Naive thymus-derived CD8-positive, alpha-beta T cell (primary cell): ENCODE measurements around the gene ZNF771. TPM values are rescaled to one million over a fixed set of nuclear protein-coding genes. Genes with fewer than 3 reads are reported as not detected.
A peak's percentile ranks its signal among the peaks of the same experiment; 100 is the strongest.

Source experiments
- ATAC-seq, 2 donors: fragments of 150-1000 bp; cut with Tn5 transposase in 1 of 2; sonication (Bioruptor Pico), chemical (Tn5 transposase) in 1 of 2; 1 replicate in 1 of 2; 2 replicates in 1 of 2; pipeline ENCODE4 v1.10.0; 2021; ENCODE audit warnings: mild to moderate bottlenecking in 2 of 2, moderate library complexity in 2 of 2
- POLR2A ChIA-PET: fragments of 350-600 bp; sonication (Branson Sonifier 250); formaldehyde crosslinking; loops from one replicate; lab custom pipeline; 2021; ENCODE audit warnings: antibody characterized with exemption; lab: Charles Lee
- DNase-seq, 10 donors: peaks; one replicate each; pipeline versions ENCODE4 v3.0.0 to v3.0.0-alpha.2; 2020 to 2022
- H3K27ac Mint-ChIP-seq, 10 donors: one replicate each; pipeline ENCODE4 v1.8.0; 2020 to 2022; ENCODE audit warnings: mild to moderate bottlenecking in 10 of 10, mixed read lengths in 10 of 10, moderate library complexity in 4 of 10, inconsistent platforms in 1 of 10
- H3K27me3 Mint-ChIP-seq, 5 donors: one replicate each; pipeline ENCODE4 v1.8.0; 2021 to 2022; ENCODE audit warnings: mixed read lengths in 5 of 5
- H3K36me3 Mint-ChIP-seq, 3 donors: one replicate each; pipeline ENCODE4 v1.8.0; 2020 to 2022; ENCODE audit warnings: mixed read lengths in 3 of 3, mild to moderate bottlenecking in 2 of 3, inconsistent platforms in 1 of 3
- H3K4me1 Mint-ChIP-seq, 4 donors: one replicate each; pipeline ENCODE4 v1.8.0; 2021 to 2022; ENCODE audit warnings: mixed read lengths in 4 of 4
- H3K4me3 Mint-ChIP-seq, 10 donors: one replicate each; pipeline ENCODE4 v1.8.0; 2020 to 2022; ENCODE audit warnings: mild to moderate bottlenecking in 10 of 10, mixed read lengths in 10 of 10, moderate library complexity in 6 of 10, inconsistent platforms in 1 of 10
- H3K9me3 Mint-ChIP-seq, 9 donors: one replicate each; pipeline ENCODE4 v1.8.0; 2020 to 2022; ENCODE audit warnings: mixed read lengths in 9 of 9, mild to moderate bottlenecking in 3 of 9, inconsistent platforms in 1 of 9, moderate library complexity in 1 of 9
- polyA plus RNA-seq, 3 donors: library from polyadenylated mRNA; unstranded; fragments of 300-500 nt; fragmentation: Illumina TruSeq; gene quantifications; one replicate each; pipeline ENCODE4 v1.2.3, GENCODE V29; 2021
- total RNA-seq, 8 experiments: library from RNA in 2 of 8; stranded (reverse) in 2 of 8; gene quantifications; one replicate each; pipeline ENCODE4 v1.2.3 and lab custom pipeline; 2021 to 2026

ZNF771 gene
- total RNA-seq (1 to 10 TPM; 5.5 to 7.6 TPM), polyA plus RNA-seq (1 to 10 TPM; 2.1 to 6.7 (median 3.8) TPM), total RNA-seq (lab: John Stamatoyannopoulos, UW) (2.0 to 7.8 (median 4.8) reads per million in 6 experiments)

GRCh38 chr16:30407102-30407803 is at the start of gene ZNF771:
TSS of gene ZNF771 (plus strand) at chr16:30407606. CDS start at chr16:30408054, 448 bp downstream.
- Mint-ChIP-seq H3K4me1 (peaks cover 18 to 36% (median 29%) of the 10 kb centered on the region in 4 donors), H3K4me3 (peak within 1 kb of the TSS; percentile 88 to 100 (median 97)), H3K27me3 (peaks cover 0 to 3% (median 0%) of the 10 kb centered on the region in 5 donors), H3K36me3 (peaks cover 0 to 11% (median 0%) of the 10 kb centered on the region in 3 donors), H3K9me3 (no peaks in the 10 kb centered on the region), H3K27ac (peak within 1 kb of the TSS; percentile 82 to 96 (median 95))
- ATAC-seq, result peak; percentile 81 to 87
- POLR2A ChIA-PET, result interaction anchor here (0.6 to 7.1 kb wide), 27 partner anchors 8 to 342 kb away, joined by 3 to 166 read pairs (median 4); partner anchors contain the start of genes ALDOA, CORO1A, DCTPP1 and ITGAL
- DNase-seq, result peak; percentile 65 to 92 (median 80)

GRCh38 chr16:30357715-30358576 is 49.5 kb upstream of the ZNF771 start:
- H3K36me3 Mint-ChIP-seq, result peaks cover 0 to 40% (median 3%) of the 10 kb centered on the region in 3 donors
- ATAC-seq (no peak), DNase-seq (no peak)
- H3K27me3 Mint-ChIP-seq, result no peaks in the 10 kb centered on the region
- H3K9me3 Mint-ChIP-seq, result no peaks in the 10 kb centered on the region
- H3K4me1 Mint-ChIP-seq, result peaks cover 25 to 35% (median 28%) of the 10 kb centered on the region in 4 donors
- peak overlapping the region in 2 of 10 donors; percentile 29 to 71 for H3K27ac Mint-ChIP-seq
- H3K4me3 Mint-ChIP-seq, result no peak overlapping the region
- POLR2A ChIA-PET, result interaction anchor here (0.5 kb wide), 1 partner anchor 250 kb away, joined by 4 read pairs; no protein-coding TSS in a partner anchor

- peaks cover 0 to 40% (median 6%) of the 10 kb centered on the region in 3 donors for H3K36me3 Mint-ChIP-seq
- peak overlapping the region in 1 of 10 donors; percentile 3 for H3K27ac Mint-ChIP-seq
- H3K4me3 Mint-ChIP-seq, result no peak overlapping the region
- no peaks in the 10 kb centered on the region for H3K27me3 Mint-ChIP-seq
- DNase-seq, result peak in 1 of 10 donors; percentile 24
- no peak for ATAC-seq
- POLR2A ChIA-PET, result interaction anchor here (0.5 to 0.6 kb wide), 2 partner anchors 19 to 250 kb away, joined by 3 to 4 read pairs; no protein-coding TSS in a partner anchor
- no peaks in the 10 kb centered on the region for H3K9me3 Mint-ChIP-seq
- peaks cover 21 to 30% (median 28%) of the 10 kb centered on the region in 4 donors for H3K4me1 Mint-ChIP-seq
These were observed 48.8 kb upstream of the ZNF771 start for GRCh38 chr16:30358577-30358936.

- DNase-seq (no peak), ATAC-seq (no peak)
- H3K27me3 Mint-ChIP-seq, result no peaks in the 10 kb centered on the region
- H3K36me3 Mint-ChIP-seq, result peaks cover 0 to 42% (median 6%) of the 10 kb centered on the region in 3 donors
- POLR2A ChIA-PET, result interaction anchor here (0.6 to 1.4 kb wide), 2 partner anchors 19 kb away, joined by 3 to 5 read pairs; no protein-coding TSS in a partner anchor
- H3K9me3 Mint-ChIP-seq, result no peaks in the 10 kb centered on the region
- H3K4me1 Mint-ChIP-seq, result peaks cover 14 to 28% (median 23%) of the 10 kb centered on the region in 4 donors
- H3K27ac Mint-ChIP-seq, result no peak overlapping the region
- H3K4me3 Mint-ChIP-seq, result no peak overlapping the region
These were observed 48.2 kb upstream of the ZNF771 start for GRCh38 chr16:30358990-30359870.

DNA sequence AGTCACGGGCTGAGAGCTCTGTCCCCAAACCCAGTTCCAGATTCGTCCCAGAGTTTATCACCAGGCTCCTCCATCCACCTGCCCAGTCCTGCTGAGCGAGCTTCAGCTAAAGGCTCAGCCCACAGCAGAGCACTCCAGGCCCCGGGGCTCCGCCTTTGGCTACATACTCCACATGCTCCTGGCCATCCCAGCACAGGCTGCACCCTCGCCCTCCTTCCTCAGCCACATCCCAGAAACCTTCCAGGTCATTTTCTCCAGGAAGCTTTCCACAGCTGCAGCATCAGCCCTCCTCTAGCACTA is 47.6 kb upstream of the ZNF771 start:
- Mint-ChIP-seq H3K27me3 (no peaks in the 10 kb centered on the region), H3K4me3 (no peak overlapping the region), H3K36me3 (peaks cover 0 to 46% (median 6%) of the 10 kb centered on the region in 3 donors), H3K4me1 (peaks cover 11 to 25% (median 19%) of the 10 kb centered on the region in 4 donors), H3K27ac (peak overlapping the region in 3 of 10 donors; percentile 37 to 81 (median 67)), H3K9me3 (no peaks in the 10 kb centered on the region)
- DNase-seq, result no peak
- ATAC-seq, result no peak
- POLR2A ChIA-PET, result interaction anchor here (1.4 kb wide), 1 partner anchor 18 kb away, joined by 5 read pairs; no protein-coding TSS in a partner anchor

GRCh38 chr16:30361180-30361579 is 46.2 kb upstream of the ZNF771 start:
- Mint-ChIP-seq H3K27ac (peak overlapping the region in 4 of 10 donors; percentile 3 to 75 (median 58)), H3K4me1 (peaks cover 10 to 22% (median 16%) of the 10 kb centered on the region in 4 donors), H3K27me3 (no peaks in the 10 kb centered on the region), H3K36me3 (peaks cover 0 to 58% (median 6%) of the 10 kb centered on the region in 3 donors), H3K4me3 (no peak overlapping the region), H3K9me3 (no peaks in the 10 kb centered on the region)
- ATAC-seq (no peak), DNase-seq (no peak)
- POLR2A ChIA-PET, result no interaction called here

- Mint-ChIP-seq H3K27ac (peak overlapping the region in 3 of 10 donors; percentile 7 to 71 (median 23)), H3K36me3 (peaks cover 0 to 54% (median 8%) of the 10 kb centered on the region in 3 donors), H3K27me3 (no peaks in the 10 kb centered on the region), H3K4me3 (peak overlapping the region in 1 of 10 donors; percentile 51), H3K9me3 (no peaks in the 10 kb centered on the region), H3K4me1 (peaks cover 33 to 45% (median 38%) of the 10 kb centered on the region in 4 donors)
- POLR2A ChIA-PET, result interaction anchor here (0.8 to 1.2 kb wide), 6 partner anchors 11 to 42 kb away, joined by 3 to 11 read pairs (median 3); partner anchors contain the start of genes CD2BP2, SEPTIN1, ZNF48 and ZNF771
- no peak for DNase-seq
- ATAC-seq, result no peak
These were observed 42.2 kb upstream of the ZNF771 start for GRCh38 chr16:30365200-30365599.

DNA sequence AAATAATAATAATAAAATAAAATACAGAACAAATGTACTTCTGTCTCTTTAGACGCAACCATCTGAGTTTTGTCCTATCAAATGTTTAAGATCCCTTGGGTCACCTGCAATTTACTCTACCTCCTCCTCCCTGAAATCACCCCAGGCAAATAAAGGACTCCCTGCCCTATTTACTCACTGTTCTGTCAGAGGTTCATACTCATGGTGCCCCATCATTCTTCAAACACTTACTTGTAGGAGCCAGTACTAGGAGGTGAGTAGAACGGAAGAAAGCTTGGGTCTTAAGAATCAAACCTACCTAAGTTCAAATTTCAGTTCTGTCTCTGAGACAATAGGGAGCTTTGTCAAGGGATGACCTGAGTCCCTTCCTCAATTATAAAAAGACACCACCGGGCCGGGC is 40.9 kb upstream of the ZNF771 start:
- Mint-ChIP-seq H3K36me3 (peaks cover 0 to 47% (median 4%) of the 10 kb centered on the region in 3 donors), H3K27ac (peak overlapping the region in 6 of 10 donors; percentile 31 to 81 (median 60)), H3K4me3 (peak overlapping the region in 7 of 10 donors; percentile 79 to 92 (median 85)), H3K4me1 (peaks cover 31 to 51% (median 45%) of the 10 kb centered on the region in 4 donors), H3K9me3 (no peaks in the 10 kb centered on the region), H3K27me3 (no peaks in the 10 kb centered on the region)
- ATAC-seq (no peak), DNase-seq (no peak)
- POLR2A ChIA-PET, result interaction anchor here (1.0 to 5.9 kb wide), 3 partner anchors 12 kb away, joined by 4 to 48 read pairs (median 9); partner anchors contain the start of gene CD2BP2

- peak overlapping the region; percentile 79 to 92 (median 87) for H3K4me3 Mint-ChIP-seq
- H3K27ac Mint-ChIP-seq, result peak overlapping the region in 9 of 10 donors; percentile 49 to 90 (median 81)
- H3K9me3 Mint-ChIP-seq, result no peaks in the 10 kb centered on the region
- H3K27me3 Mint-ChIP-seq, result no peaks in the 10 kb centered on the region
- H3K4me1 Mint-ChIP-seq, result peaks cover 35 to 57% (median 51%) of the 10 kb centered on the region in 4 donors
- ATAC-seq, result no peak
- POLR2A ChIA-PET, result interaction anchor here (1.7 to 5.9 kb wide), 2 partner anchors 11 to 13 kb away, joined by 9 to 48 read pairs; partner anchors contain the start of gene CD2BP2
- no peak for DNase-seq
- peaks cover 0 to 44% (median 4%) of the 10 kb centered on the region in 3 donors for H3K36me3 Mint-ChIP-seq
These were observed 39.9 kb upstream of the ZNF771 start for GRCh38 chr16:30367349-30368009.

DNA sequence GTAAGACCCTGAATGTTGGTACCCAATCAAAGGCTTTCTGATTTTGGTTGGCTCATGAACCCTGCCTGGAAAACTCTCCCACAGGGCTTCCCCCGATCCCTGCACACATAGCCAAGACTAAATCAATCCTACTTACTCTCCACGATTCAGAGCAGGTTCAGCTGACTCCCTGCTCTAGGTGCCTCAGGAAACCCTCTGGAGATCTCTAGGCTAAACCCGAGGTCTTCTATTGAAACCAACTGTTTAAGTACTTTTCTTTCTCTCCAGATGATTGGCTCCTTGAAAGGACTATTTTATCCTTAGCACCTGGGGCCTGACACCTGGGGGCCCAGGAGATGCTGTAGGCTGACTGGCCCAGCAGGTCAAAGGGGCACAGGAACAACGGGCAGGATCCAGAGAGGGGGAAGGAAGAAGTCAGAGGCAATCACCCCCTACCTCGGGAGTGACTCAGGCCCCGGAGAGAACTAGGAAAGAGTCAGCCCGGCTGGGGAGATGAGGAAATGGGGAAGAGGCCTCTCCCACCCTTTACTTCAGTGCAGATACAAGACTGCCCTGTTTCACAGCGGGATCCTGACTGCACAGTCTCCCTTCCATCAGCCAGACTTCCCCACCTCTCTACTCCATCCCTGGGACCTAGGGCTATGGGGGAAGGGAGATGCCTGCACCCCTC is 39.1 kb upstream of the ZNF771 start:
- Mint-ChIP-seq H3K4me1 (peaks cover 35 to 60% (median 53%) of the 10 kb centered on the region in 4 donors), H3K4me3 (peak overlapping the region; percentile 79 to 92 (median 87)), H3K27ac (peak overlapping the region; percentile 49 to 90 (median 80)), H3K9me3 (no peaks in the 10 kb centered on the region), H3K27me3 (no peaks in the 10 kb centered on the region), H3K36me3 (peaks cover 0 to 38% (median 2%) of the 10 kb centered on the region in 3 donors)
- no peak for ATAC-seq
- no peak for DNase-seq
- POLR2A ChIA-PET, result interaction anchor here (1.2 to 5.9 kb wide), 12 partner anchors 10 to 184 kb away, joined by 4 to 52 read pairs (median 8); partner anchors contain the start of genes CD2BP2, SEPTIN1, ZNF48 and ZNF771
